GM23248 (cell line): ENCODE results near the gene STX1B. TPM values are rescaled to one million over a fixed set of nuclear protein-coding genes. Genes with fewer than 3 reads are reported as not detected.

Experiments used
- DNase-seq: peaks from one replicate; pipeline ENCODE4 v3.0.0-alpha.2; 2015
- H2AFZ ChIP-seq: fragments of 200-600 bp; sonication (generic); 2 replicates; pipeline ENCODE4 v1.6.1; 2016; ENCODE audit warnings: antibody characterized with exemption
- H3F3A ChIP-seq: fragments of 200-600 bp; sonication (generic); 2 replicates; pipeline ENCODE4 v1.6.1; 2016; ENCODE audit warnings: mild to moderate bottlenecking, antibody characterized with exemption, mixed run types; ENCODE audit not compliant: insufficient read depth
- H3K27ac ChIP-seq: fragments of 200-600 bp; sonication (generic); 2 replicates; pipeline ENCODE4 v1.5.1; 2016; ENCODE audit warnings: mild to moderate bottlenecking
- H3K27me3 ChIP-seq: fragments of 200-600 bp; sonication (generic); replicated peaks from 2 replicates; pipeline ENCODE4 v1.6.1; 2016; ENCODE audit warnings: mild to moderate bottlenecking; ENCODE audit not compliant: insufficient read depth
- H3K36me3 ChIP-seq: fragments of 200-600 bp; sonication (generic); 2 replicates; pipeline ENCODE4 v1.6.1; 2016; ENCODE audit warnings: low read depth, mild to moderate bottlenecking
- H3K4me1 ChIP-seq: fragments of 200-600 bp; sonication (generic); 2 replicates; pipeline ENCODE4 v1.6.1; 2016; ENCODE audit warnings: mild to moderate bottlenecking; ENCODE audit not compliant: insufficient read depth
- H3K4me2 ChIP-seq: fragments of 200-600 bp; sonication (generic); one replicate; pipeline ENCODE4 v1.6.1; 2016; ENCODE audit warnings: mild to moderate bottlenecking; ENCODE audit not compliant: unreplicated experiment
- H3K4me3 ChIP-seq: fragments of 200-600 bp; sonication (generic); 2 replicates; pipeline ENCODE4 v1.5.1; 2016; ENCODE audit warnings: mild to moderate bottlenecking
- H3K79me2 ChIP-seq: fragments of 200-600 bp; sonication (generic); 2 replicates; pipeline ENCODE4 v1.6.1; 2016; ENCODE audit warnings: mild to moderate bottlenecking; ENCODE audit not compliant: insufficient read depth
- H3K9ac ChIP-seq: fragments of 200-600 bp; sonication (generic); 2 replicates; pipeline ENCODE4 v1.6.1; 2016; ENCODE audit warnings: mild to moderate bottlenecking
- H3K9me2 ChIP-seq: fragments of 200-600 bp; sonication (generic); 2 replicates; pipeline ENCODE4 v1.6.1; 2016; ENCODE audit warnings: mixed run types, mild to moderate bottlenecking, moderate library complexity; ENCODE audit not compliant: insufficient read depth
- H3K9me3 ChIP-seq: fragments of 200-600 bp; sonication (generic); one replicate; pipeline ENCODE4 v1.6.1; 2017; ENCODE audit warnings: low read depth
- H4K20me1 ChIP-seq: fragments of 200-600 bp; sonication (generic); 2 replicates; pipeline ENCODE4 v1.6.0; 2016; ENCODE audit not compliant: insufficient read depth
- EZH2 ChIP-seq: fragments of 200-600 bp; sonication (generic); IDR thresholded peaks from 2 replicates; pipeline ENCODE4 v1.6.1; 2018; ENCODE audit warnings: antibody characterized with exemption, mild to moderate bottlenecking; ENCODE audit not compliant: insufficient read depth, poor library complexity, severe bottlenecking
- EZH2phosphoT487 ChIP-seq: fragments of 200-600 bp; sonication (generic); IDR thresholded peaks from 2 replicates; pipeline ENCODE4 v1.6.1; 2018; ENCODE audit warnings: antibody characterized with exemption, moderate library complexity, mild to moderate bottlenecking, low read depth; ENCODE audit not compliant: insufficient read depth
- WGBS, 2 experiments: methylation state at CpG; one replicate each; pipeline ENCODE4 v1.1.6; 2015 to 2017; ENCODE audit warnings: low lambda C conversion rate in 2 of 2, low coverage in 1 of 2; ENCODE audit errors: missing lambda C conversion rate in 2 of 2; 5-methylcytosine and 5-hydroxymethylcytosine counted together
- in situ Hi-C: fragments of 300-500 bp; cut with MboI; formaldehyde crosslinking; loops from 2 replicates; pipeline ENCODE4 v1.15.0; 2020
- polyA plus RNA-seq: library from polyadenylated mRNA; unstranded; fragments of >200 nt; fragmentation: Nextera tagmentation; extraction: Ambion mirVana; gene quantifications from 2 replicates; pipeline ENCODE4 v1.2.1, GENCODE V29; 2016
- total RNA-seq: library from RNA; depleted of rRNA; stranded (reverse); fragments of >200 nt; shearing (Covaris generic); gene quantifications from 2 replicates; pipeline ENCODE4 v1.2.3, GENCODE V29; 2014

The STX1B gene
- total and polyA plus RNA-seq, 2 experiments from 2014 or later: 0.23 to 2.3 TPM

DNA sequence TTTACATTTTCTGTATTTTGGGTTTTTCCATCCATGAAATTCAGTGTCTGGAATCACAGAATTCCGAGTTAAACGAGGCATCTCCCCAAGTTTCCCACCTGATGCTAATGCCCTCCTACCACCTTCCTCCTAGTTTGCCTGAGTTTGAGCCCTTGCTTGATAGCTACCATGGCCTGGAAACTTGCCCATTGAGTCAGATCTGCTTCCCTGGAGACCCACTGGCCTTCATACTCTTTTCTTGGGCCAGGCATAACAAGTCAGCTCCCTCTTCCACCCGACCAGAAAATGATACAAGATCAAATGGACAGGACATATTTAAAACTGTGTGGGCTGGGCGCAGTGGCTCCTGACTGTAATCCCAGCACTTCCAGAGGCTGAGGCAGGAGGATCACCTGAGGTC lies 42.6 kb downstream of the STX1B start:
- no peaks in the 10 kb centered on the region for H3F3A ChIP-seq
- peaks cover 28% of the 10 kb centered on the region for H3K36me3 ChIP-seq
- no peak overlapping the region for H3K4me3 ChIP-seq
- TF ChIP-seq EZH2: no peak
- TF ChIP-seq EZH2phosphoT487: no peak
- no peak overlapping the region for H2AFZ ChIP-seq
- 95 to 96% methylated on average over 4 of the region's 4 CpGs for WGBS, 2 experiments
- H3K9me3 ChIP-seq: no peaks in the 10 kb centered on the region
- in situ Hi-C loops: loop anchor here (25.0 kb wide), 2 partner anchors 745 to 920 kb away; a partner anchor contains a TSS
- H3K4me1 ChIP-seq: no peaks in the 10 kb centered on the region
- H3K9me2 ChIP-seq: no peaks in the 10 kb centered on the region
- H3K27ac ChIP-seq: no peak overlapping the region
- H4K20me1 ChIP-seq: no peaks in the 10 kb centered on the region
- DNase-seq: no peak
- H3K4me2 ChIP-seq: no peak overlapping the region
- no peaks in the 10 kb centered on the region for H3K27me3 ChIP-seq
- H3K79me2 ChIP-seq: peaks cover 3% of the 10 kb centered on the region
- no peak overlapping the region for H3K9ac ChIP-seq

DNA sequence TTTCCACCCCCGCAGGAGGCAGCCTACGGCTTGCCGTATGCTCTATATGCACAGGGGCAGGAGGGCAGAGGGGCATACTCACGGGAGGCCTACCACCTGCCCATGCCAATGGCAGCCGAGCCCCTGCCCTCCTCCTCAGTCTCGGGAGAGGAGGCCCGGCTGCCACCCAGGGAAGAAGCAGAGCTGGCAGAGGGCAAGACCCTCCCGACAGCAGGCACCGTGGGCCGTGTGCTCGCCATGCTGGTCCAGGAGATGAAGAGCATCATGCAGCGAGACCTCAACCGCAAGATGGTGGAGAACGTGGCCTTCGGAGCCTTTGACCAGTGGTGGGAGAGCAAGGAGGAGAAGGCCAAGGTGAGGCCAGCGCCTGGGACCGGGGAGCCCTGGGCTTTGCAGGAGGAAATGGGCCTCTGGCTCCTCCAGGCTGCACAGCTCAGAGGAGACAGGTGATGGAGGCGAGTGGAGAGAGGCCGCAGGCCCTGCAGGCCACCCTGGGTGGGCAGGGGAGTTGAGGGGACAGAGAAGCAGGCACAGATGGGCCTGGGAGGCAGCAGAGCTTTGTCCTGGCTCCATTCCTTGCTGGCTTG lies 44.3 kb downstream of the STX1B start:
- Histone ChIP-seq H3K4me2 (no peak overlapping the region), H3K9me2 (no peaks in the 10 kb centered on the region), H3K27ac (no peak overlapping the region), H3K36me3 (peaks cover 33% of the 10 kb centered on the region; the same call in 1 of the 2 replicates), H3K4me1 (no peaks in the 10 kb centered on the region), H3K79me2 (peaks cover 20% of the 10 kb centered on the region), H3K4me3 (no peak overlapping the region), H2AFZ (no peak overlapping the region), H4K20me1 (no peaks in the 10 kb centered on the region), H3K27me3 (no peaks in the 10 kb centered on the region), H3K9ac (no peak overlapping the region), H3F3A (no peaks in the 10 kb centered on the region), H3K9me3 (no peaks in the 10 kb centered on the region)
- TF ChIP-seq EZH2 (no peak), EZH2phosphoT487 (no peak)
- 93% methylated on average over 19 of the region's 19 CpGs for WGBS, 2 experiments
- in situ Hi-C loops: loop anchor here (25.0 kb wide), 2 partner anchors 746 to 921 kb away; a partner anchor contains a TSS
- no peak for DNase-seq

DNA sequence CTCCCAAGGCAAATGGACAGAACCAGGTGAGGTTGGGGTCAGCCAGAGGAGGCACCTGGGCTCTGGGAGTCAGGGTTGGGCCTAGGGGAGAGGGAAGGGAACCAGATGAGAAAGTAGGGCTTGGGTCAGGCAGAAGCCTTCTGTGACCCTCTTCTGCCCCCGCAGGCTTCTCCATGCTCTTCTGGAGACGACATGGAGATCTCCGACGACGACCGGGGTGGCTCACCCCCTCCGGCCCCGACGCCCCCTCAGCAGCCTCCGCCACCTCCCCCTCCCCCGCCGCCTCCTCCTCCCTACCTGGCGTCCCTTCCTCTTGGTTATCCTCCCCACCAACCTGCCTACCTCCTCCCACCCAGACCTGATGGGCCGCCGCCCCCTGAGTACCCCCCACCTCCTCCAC lies 45.0 kb downstream of the STX1B start:
- Histone ChIP-seq H3K9me3 (no peaks in the 10 kb centered on the region), H3K79me2 (peaks cover 26% of the 10 kb centered on the region), H4K20me1 (no peaks in the 10 kb centered on the region), H3K9me2 (no peaks in the 10 kb centered on the region), H3K27ac (no peak overlapping the region), H3K27me3 (no peaks in the 10 kb centered on the region), H2AFZ (no peak overlapping the region), H3K4me1 (no peaks in the 10 kb centered on the region), H3K4me2 (no peak overlapping the region), H3K36me3 (peaks cover 27% of the 10 kb centered on the region; the same call in 1 of the 2 replicates), H3K4me3 (no peak overlapping the region), H3K9ac (no peak overlapping the region), H3F3A (no peaks in the 10 kb centered on the region)
- DNase-seq: no peak
- TF ChIP-seq EZH2: no peak
- no peak for TF ChIP-seq EZH2phosphoT487
- in situ Hi-C loops: loop anchor here (25.0 kb wide), 2 partner anchors 747 to 922 kb away; a partner anchor contains a TSS
- 73 to 86% methylated on average over 6 to 15 of the region's 15 CpGs for WGBS, 2 experiments

DNA sequence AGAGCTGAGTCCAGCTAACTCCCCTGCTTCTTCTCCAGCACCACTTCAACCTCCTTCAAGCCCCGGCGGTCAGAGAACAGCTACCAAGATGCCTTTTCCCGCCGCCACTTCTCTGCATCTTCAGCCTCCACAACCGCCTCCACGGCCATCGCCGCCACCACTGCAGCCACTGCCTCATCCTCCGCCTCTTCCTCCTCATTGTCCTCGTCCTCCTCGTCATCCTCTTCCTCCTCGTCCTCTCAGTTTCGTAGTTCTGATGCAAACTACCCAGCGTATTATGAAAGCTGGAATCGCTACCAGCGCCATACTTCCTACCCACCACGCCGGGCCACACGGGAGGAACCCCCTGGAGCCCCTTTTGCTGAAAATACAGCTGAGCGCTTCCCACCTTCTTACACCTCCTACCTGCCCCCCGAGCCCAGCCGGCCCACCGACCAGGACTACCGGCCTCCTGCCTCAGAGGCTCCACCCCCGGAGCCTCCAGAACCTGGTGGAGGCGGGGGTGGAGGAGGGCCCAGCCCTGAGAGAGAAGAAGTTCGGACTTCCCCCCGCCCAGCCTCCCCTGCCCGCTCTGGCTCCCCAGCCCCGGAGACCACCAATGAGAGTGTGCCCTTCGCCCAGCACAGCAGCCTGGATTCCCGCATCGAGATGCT lies 45.7 kb downstream of the STX1B start:
- 95% methylated on average over 26 to 33 of the region's 33 CpGs for WGBS, 2 experiments
- Histone ChIP-seq H3K27ac (no peak overlapping the region), H3K9me3 (no peaks in the 10 kb centered on the region), H3K36me3 (peaks cover 33% of the 10 kb centered on the region; the same call in 1 of the 2 replicates), H3K4me1 (no peaks in the 10 kb centered on the region), H3F3A (no peaks in the 10 kb centered on the region), H2AFZ (no peak overlapping the region), H3K27me3 (no peaks in the 10 kb centered on the region), H3K9me2 (no peaks in the 10 kb centered on the region), H3K79me2 (peaks cover 33% of the 10 kb centered on the region), H4K20me1 (no peaks in the 10 kb centered on the region), H3K4me2 (no peak overlapping the region), H3K9ac (no peak overlapping the region), H3K4me3 (no peak overlapping the region)
- in situ Hi-C loops: loop anchor here (25.0 kb wide), 2 partner anchors 748 to 923 kb away; a partner anchor contains a TSS
- TF ChIP-seq EZH2 (no peak), EZH2phosphoT487 (no peak)
- no peak for DNase-seq
